Measurements from ENCODE around the gene DCTN4. TPM values are rescaled to one million over a fixed set of nuclear protein-coding genes. Genes with fewer than 3 reads are reported as not detected.

Gene DCTN4
- total RNA-seq, 1 experiment from 2014 or later: 66.8 TPM

- no TSS peak for BruUV-seq (replicated peaks)
- TF ChIP-seq TCF7L2 (IDR thresholded peaks at IDR 0.05; ENCODE audit: low read depth, low read length) (no peak), POLR2AphosphoS5 (IDR thresholded peaks at IDR 0.05; ENCODE audit: low read depth, low read length) (no peak), SIN3A (IDR thresholded peaks at IDR 0.05; ENCODE audit: borderline replicate concordance, insufficient read depth, low read depth, low read length) (no peak), CTCF (IDR thresholded peaks at IDR 0.05) (no peak)
- TF ChIP-seq, protein P1, sequence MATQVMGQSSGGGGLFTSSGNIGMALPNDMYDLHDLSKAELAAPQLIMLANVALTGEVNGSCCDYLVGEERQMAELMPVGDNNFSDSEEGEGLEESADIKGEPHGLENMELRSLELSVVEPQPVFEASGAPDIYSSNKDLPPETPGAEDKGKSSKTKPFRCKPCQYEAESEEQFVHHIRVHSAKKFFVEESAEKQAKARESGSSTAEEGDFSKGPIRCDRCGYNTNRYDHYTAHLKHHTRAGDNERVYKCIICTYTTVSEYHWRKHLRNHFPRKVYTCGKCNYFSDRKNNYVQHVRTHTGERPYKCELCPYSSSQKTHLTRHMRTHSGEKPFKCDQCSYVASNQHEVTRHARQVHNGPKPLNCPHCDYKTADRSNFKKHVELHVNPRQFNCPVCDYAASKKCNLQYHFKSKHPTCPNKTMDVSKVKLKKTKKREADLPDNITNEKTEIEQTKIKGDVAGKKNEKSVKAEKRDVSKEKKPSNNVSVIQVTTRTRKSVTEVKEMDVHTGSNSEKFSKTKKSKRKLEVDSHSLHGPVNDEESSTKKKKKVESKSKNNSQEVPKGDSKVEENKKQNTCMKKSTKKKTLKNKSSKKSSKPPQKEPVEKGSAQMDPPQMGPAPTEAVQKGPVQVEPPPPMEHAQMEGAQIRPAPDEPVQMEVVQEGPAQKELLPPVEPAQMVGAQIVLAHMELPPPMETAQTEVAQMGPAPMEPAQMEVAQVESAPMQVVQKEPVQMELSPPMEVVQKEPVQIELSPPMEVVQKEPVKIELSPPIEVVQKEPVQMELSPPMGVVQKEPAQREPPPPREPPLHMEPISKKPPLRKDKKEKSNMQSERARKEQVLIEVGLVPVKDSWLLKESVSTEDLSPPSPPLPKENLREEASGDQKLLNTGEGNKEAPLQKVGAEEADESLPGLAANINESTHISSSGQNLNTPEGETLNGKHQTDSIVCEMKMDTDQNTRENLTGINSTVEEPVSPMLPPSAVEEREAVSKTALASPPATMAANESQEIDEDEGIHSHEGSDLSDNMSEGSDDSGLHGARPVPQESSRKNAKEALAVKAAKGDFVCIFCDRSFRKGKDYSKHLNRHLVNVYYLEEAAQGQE (IDR thresholded peaks at IDR 0.05; ENCODE audit: insufficient read depth in 1 of 2, low read depth in 2 of 2, low read length in 1 of 2): no peak
- Histone ChIP-seq H3K9me3 (ENCODE audit: control insufficient read depth, insufficient read depth, low read depth, low read length) (no peaks in the 10 kb centered on the region), H3K27me3 (ENCODE audit: control insufficient read depth, insufficient read depth, low read length) (no peaks in the 10 kb centered on the region), H3K4me3 (ENCODE audit: low read depth in 2 of 2, low read length in 2 of 2) (peak overlapping the region in 1 of 2 experiments; percentile 32; a peak in 1 of 4 replicates), H3K27ac (ENCODE audit: low read length) (peak overlapping the region; percentile 86), H3K4me1 (ENCODE audit: control insufficient read depth, insufficient read depth, low read length) (peaks cover 64% of the 10 kb centered on the region), H3K36me3 (ENCODE audit: control insufficient read depth, insufficient read depth, low read length) (peaks cover 2% of the 10 kb centered on the region; the same call in 1 of the 2 replicates)
- peak; percentile 2 for ATAC-seq
- no peak for DNase-seq (ENCODE audit: low read depth, low spot score)
- ChIA-PET POLR2A (interaction anchor here (0.8 kb wide), 1 partner anchor 24 kb away, joined by 3 read pairs; the partner anchor contains the start of gene DCTN4), CTCF (no interaction called here)
- in situ Hi-C loops (cut with HindIII; ENCODE audit: low pct_unique_long_range_greater_than_20kb, low sequenced_read_pairs) (no loop called here), intact Hi-C loops (cut with micrococcal nuclease; ENCODE audit: unreplicated experiment) (no loop called here)
These were observed 24.0 kb upstream of the DCTN4 start for GRCh38 chr5:150782850-150783249.

- Histone ChIP-seq H3K27me3 (ENCODE audit: control insufficient read depth, insufficient read depth, low read length) (no peaks in the 10 kb centered on the region), H3K4me3 (ENCODE audit: low read depth in 2 of 2, low read length in 2 of 2) (peak overlapping the region; percentile 41 to 87), H3K27ac (ENCODE audit: low read length) (peak overlapping the region; percentile 86), H3K4me1 (ENCODE audit: control insufficient read depth, insufficient read depth, low read length) (peaks cover 63% of the 10 kb centered on the region), H3K36me3 (ENCODE audit: control insufficient read depth, insufficient read depth, low read length) (peaks cover 2% of the 10 kb centered on the region; the same call in 1 of the 2 replicates), H3K9me3 (ENCODE audit: control insufficient read depth, insufficient read depth, low read depth, low read length) (no peaks in the 10 kb centered on the region)
- ATAC-seq (peak; percentile 47), DNase-seq (ENCODE audit: low read depth, low spot score) (no peak)
- ChIA-PET POLR2A (interaction anchor here (0.7 to 0.9 kb wide), 2 partner anchors 55 to 159 kb away, joined by 3 read pairs; no protein-coding TSS in a partner anchor), CTCF (no interaction called here)
- TF ChIP-seq TCF7L2 (IDR thresholded peaks at IDR 0.05; ENCODE audit: low read depth, low read length) (0 out of 2 replicates have a peak, but pooled peaks have one; percentile 59), CTCF (IDR thresholded peaks at IDR 0.05) (no peak)
- intact Hi-C loops (cut with micrococcal nuclease; ENCODE audit: unreplicated experiment) (no loop called here), in situ Hi-C loops (cut with HindIII; ENCODE audit: low pct_unique_long_range_greater_than_20kb, low sequenced_read_pairs) (no loop called here)
- BruUV-seq (replicated peaks): no TSS peak
These were observed 23.1 kb upstream of the DCTN4 start for GRCh38 chr5:150781706-150782614.

Measured in Panc1 (cell line).